CD14-positive monocyte (primary cell): ENCODE results near the gene DAB2IP. TPM values are rescaled to one million over a fixed set of nuclear protein-coding genes. Genes with fewer than 3 reads are reported as not detected.

Source experiments
- DNase-seq, 3 donors: peaks; one replicate each; pipeline ENCODE4 v3.0.0-alpha.2; 2011 to 2022
- H2AFZ ChIP-seq: 2 replicates; pipeline ENCODE4 v1.6.0; 2012; ENCODE audit warnings: mild to moderate bottlenecking, low read depth, low read length, inconsistent platforms; ENCODE audit not compliant: insufficient read depth, poor library complexity, severe bottlenecking
- H3K27ac ChIP-seq, 2 donors: 1 replicate in 1 of 2; 2 replicates in 1 of 2; pipeline ENCODE4 v1.5.1; 2012 to 2013; ENCODE audit warnings: low read length in 2 of 2, control low read depth in 1 of 2, inconsistent platforms in 1 of 2, low read depth in 1 of 2, mild to moderate bottlenecking in 1 of 2
- H3K27me3 ChIP-seq, 2 donors: one replicate each; pipeline versions ENCODE4 v1.6.0 to v1.6.1; 2011 to 2013; ENCODE audit warnings: low read length in 2 of 2; ENCODE audit not compliant: control insufficient read depth in 2 of 2, insufficient read depth in 2 of 2
- H3K36me3 ChIP-seq, 2 donors: replicated peaks in 1 of 2; 1 replicate in 1 of 2; 2 replicates in 1 of 2; pipeline versions ENCODE4 v1.5.1 to v1.6.1; 2012 to 2013; ENCODE audit warnings: low read length in 2 of 2, control low read depth in 1 of 2, inconsistent platforms in 1 of 2, mild to moderate bottlenecking in 1 of 2; ENCODE audit not compliant: insufficient read depth in 2 of 2, control insufficient read depth in 1 of 2
- H3K4me1 ChIP-seq, 2 donors: 1 replicate in 1 of 2; 2 replicates in 1 of 2; pipeline versions ENCODE4 v1.5.1 to v1.6.1; 2012 to 2013; ENCODE audit warnings: low read length in 2 of 2, control low read depth in 1 of 2, inconsistent platforms in 1 of 2, mild to moderate bottlenecking in 1 of 2, moderate library complexity in 1 of 2; ENCODE audit not compliant: insufficient read depth in 2 of 2, control insufficient read depth in 1 of 2
- H3K4me2 ChIP-seq: replicated peaks from 2 replicates; pipeline ENCODE3; 2012; ENCODE audit warnings: low read length, moderate library complexity, mild to moderate bottlenecking; ENCODE audit not compliant: poor library complexity, severe bottlenecking; ENCODE audit errors: extremely low read depth
- H3K4me3 ChIP-seq, 3 experiments: fragments of 200-600 bp in 1 of 3; sonication (generic) in 1 of 3; replicated peaks in 1 of 3; 1 replicate in 2 of 3; 2 replicates in 1 of 3; pipeline ENCODE4 v1.5.1; 2011 to 2013; ENCODE audit warnings: low read length in 3 of 3, mild to moderate bottlenecking in 3 of 3, control low read depth in 2 of 3, low read depth in 2 of 3, inconsistent platforms in 1 of 3, moderate library complexity in 1 of 3
- H3K79me2 ChIP-seq: 2 replicates; pipeline ENCODE4 v1.6.0; 2012; ENCODE audit warnings: mild to moderate bottlenecking, control low read depth, inconsistent platforms, low read length, moderate library complexity; ENCODE audit not compliant: insufficient read depth
- H3K9ac ChIP-seq: 2 replicates; pipeline ENCODE4 v1.6.0; 2017; ENCODE audit warnings: low read length, mild to moderate bottlenecking; ENCODE audit not compliant: insufficient read depth, poor library complexity, severe bottlenecking
- H3K9me3 ChIP-seq, 2 donors: replicated peaks in 1 of 2; 1 replicate in 1 of 2; 2 replicates in 1 of 2; pipeline versions ENCODE4 v1.5.1 to v1.6.1; 2012 to 2013; ENCODE audit warnings: low read length in 2 of 2, control low read depth in 1 of 2; ENCODE audit not compliant: control insufficient read depth in 1 of 2, insufficient read depth in 1 of 2
- H4K20me1 ChIP-seq: 2 replicates; pipeline ENCODE4 v1.6.0; 2012; ENCODE audit warnings: mild to moderate bottlenecking, low read length, control low read depth, moderate library complexity; ENCODE audit not compliant: insufficient read depth
- H3K27ac Mint-ChIP-seq, 7 donors: one replicate each; pipeline ENCODE4 v1.8.0; 2020; ENCODE audit warnings: mild to moderate bottlenecking in 7 of 7, mixed read lengths in 7 of 7, moderate library complexity in 6 of 7, inconsistent platforms in 2 of 7
- H3K27me3 Mint-ChIP-seq, 3 donors: one replicate each; pipeline ENCODE4 v1.8.0; 2021 to 2022; ENCODE audit warnings: low read depth in 3 of 3, mild to moderate bottlenecking in 3 of 3, mixed read lengths in 3 of 3, moderate library complexity in 3 of 3, inconsistent platforms in 1 of 3
- H3K36me3 Mint-ChIP-seq, 2 donors: one replicate each; pipeline ENCODE4 v1.8.0; 2020; ENCODE audit warnings: mixed read lengths in 2 of 2, inconsistent platforms in 1 of 2, mild to moderate bottlenecking in 1 of 2
- H3K4me1 Mint-ChIP-seq: one replicate; pipeline ENCODE4 v1.8.0; 2020; ENCODE audit warnings: mild to moderate bottlenecking, mixed read lengths
- H3K4me3 Mint-ChIP-seq, 2 donors: one replicate each; pipeline ENCODE4 v1.8.0; 2020; ENCODE audit warnings: mild to moderate bottlenecking in 2 of 2, mixed read lengths in 2 of 2, moderate library complexity in 1 of 2
- H3K9me3 Mint-ChIP-seq, 7 donors: one replicate each; pipeline ENCODE4 v1.8.0; 2020 to 2022; ENCODE audit warnings: mixed read lengths in 7 of 7, mild to moderate bottlenecking in 6 of 7, moderate library complexity in 6 of 7, inconsistent platforms in 2 of 7
- CTCF ChIP-seq: fragments of 200-600 bp; IDR thresholded peaks from one replicate; pipeline ENCODE4 v1.8.0; 2022; ENCODE audit warnings: antibody characterized with exemption, mild to moderate bottlenecking
- WGBS: methylation state at CpG from one replicate; pipeline ENCODE4 v1.1.5; 2013; ENCODE audit warnings: missing lambda C conversion rate; ENCODE audit not compliant: insufficient coverage; 5-methylcytosine and 5-hydroxymethylcytosine counted together
- intact Hi-C, 2 donors: fragments of 100-400 bp; cut with micrococcal nuclease; formaldehyde crosslinking; loops; one replicate each; pipeline versions ENCODE4 v1.15.0 to v1.15.1; 2023
- polyA plus RNA-seq, 3 donors: library from polyadenylated mRNA; depleted of rRNA in 1 of 3; unstranded in 2 of 3; stranded (reverse) in 1 of 3; fragments of 300-500 nt in 2 of 3; fragments of >200 nt in 1 of 3; fragmentation: Illumina TruSeq in 2 of 3; gene quantifications; 1 replicate in 2 of 3; 2 replicates in 1 of 3; pipeline ENCODE4 v1.2.3, GENCODE V29; 2012 to 2021

DAB2IP gene
- polyA plus RNA-seq, 3 donors = 0.13 TPM; not detected in 2

DNA sequence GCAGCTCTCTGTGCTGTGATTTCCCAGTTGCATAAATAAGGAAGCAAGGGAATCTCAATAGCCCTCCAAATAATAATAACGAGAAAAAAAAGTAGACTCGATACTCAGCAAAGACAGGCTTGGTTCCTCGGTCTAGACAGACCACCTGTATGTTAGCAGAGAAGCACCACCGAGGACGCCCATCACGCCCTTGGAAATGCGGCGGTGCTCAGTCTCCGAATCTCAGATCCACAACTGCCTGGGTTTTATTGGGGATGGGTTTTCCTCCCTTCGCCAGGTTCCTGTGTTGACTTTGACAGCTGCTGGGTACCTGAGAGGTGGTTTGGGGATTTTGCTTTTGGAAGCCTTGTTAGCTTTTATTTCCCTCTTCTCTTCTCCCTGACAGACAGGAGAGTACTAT is 7.2 kb downstream of the DAB2IP start:
- Histone ChIP-seq H3K27ac (no peak overlapping the region), H3K36me3 (no peaks in the 10 kb centered on the region), H3K4me3 (no peak overlapping the region), H3K27me3 (peaks cover 1 to 27% of the 10 kb centered on the region in 2 donors), H3K4me1 (no peaks in the 10 kb centered on the region), H2AFZ (no peak overlapping the region), H3K9ac (no peak overlapping the region), H4K20me1 (no peaks in the 10 kb centered on the region), H3K9me3 (no peaks in the 10 kb centered on the region), H3K79me2 (no peaks in the 10 kb centered on the region), H3K4me2 (no peak overlapping the region)
- Mint-ChIP-seq H3K36me3 (no peaks in the 10 kb centered on the region), H3K27ac (no peak overlapping the region), H3K9me3 (no peaks in the 10 kb centered on the region), H3K27me3 (peaks cover 24 to 42% (median 35%) of the 10 kb centered on the region in 3 donors), H3K4me3 (no peak overlapping the region), H3K4me1 (no peaks in the 10 kb centered on the region)
- 100% methylated on average over 6 of the region's 10 CpGs for WGBS
- intact Hi-C loops = no loop called here
- DNase-seq = no peak
- no peak for TF ChIP-seq CTCF

GRCh38 chr9:121660367-121660766 is 8.9 kb downstream of the DAB2IP start:
- Mint-ChIP-seq H3K27ac (no peak overlapping the region), H3K4me1 (no peaks in the 10 kb centered on the region), H3K36me3 (no peaks in the 10 kb centered on the region), H3K9me3 (no peaks in the 10 kb centered on the region), H3K27me3 (peaks cover 11 to 28% (median 23%) of the 10 kb centered on the region in 3 donors), H3K4me3 (peak overlapping the region in 1 of 2 donors; percentile 32)
- no CpG with 5 or more reads among the region's 6 CpGs for WGBS
- no peak overlapping the region for H3K4me3 ChIP-seq
- no peaks in the 10 kb centered on the region for H3K4me1 ChIP-seq
- H3K27me3 ChIP-seq = peaks cover 0 to 18% of the 10 kb centered on the region in 2 donors
- H3K79me2 ChIP-seq = no peaks in the 10 kb centered on the region
- DNase-seq = no peak
- H2AFZ ChIP-seq = no peak overlapping the region
- H3K9ac ChIP-seq = no peak overlapping the region
- H3K4me2 ChIP-seq = no peak overlapping the region
- no peaks in the 10 kb centered on the region for H4K20me1 ChIP-seq
- intact Hi-C loops = no loop called here
- H3K36me3 ChIP-seq = no peaks in the 10 kb centered on the region
- no peak overlapping the region for H3K27ac ChIP-seq
- TF ChIP-seq CTCF = no peak
- H3K9me3 ChIP-seq = no peaks in the 10 kb centered on the region
